ENCODE results near the gene TGIF1.

GRCh38 chr18:3450799-3451182 lies 819 bp downstream of the TGIF1 start:
- TF ChIP-seq CTCF (IDR thresholded peaks at IDR 0.05; ENCODE audit: poor library complexity, severe bottlenecking) (no peak), EZH2 (IDR thresholded peaks at IDR 0.05; ENCODE audit: borderline replicate concordance, insufficient read depth, low read length, poor library complexity, severe bottlenecking) (no peak), EP300 (conservative IDR thresholded peaks at IDR 0.05; ENCODE audit: poor library complexity, severe bottlenecking) (no peak), POLR2AphosphoS5 (IDR thresholded peaks at IDR 0.05) (no peak)

All from neural cell (in vitro differentiated cells).